Measurements from ENCODE around the gene CHN1. TPM values are rescaled to one million over a fixed set of nuclear protein-coding genes. Genes with fewer than 3 reads are reported as not detected.

Gene CHN1
- total RNA-seq, 1 donor from 2014 or later: 7.8 TPM

- Histone ChIP-seq H3K36me3 (no peaks in the 10 kb centered on the region), H3K27me3 (no peaks in the 10 kb centered on the region), H3K4me1 (peaks cover 0 to 6% of the 10 kb centered on the region in 2 donors), H3K9me3 (no peaks in the 10 kb centered on the region), H3K27ac (no peak overlapping the region), H3K4me3 (no peak overlapping the region)
- no peak for DNase-seq (ENCODE audit: low spot score in 2 of 2)
- intact Hi-C loops (cut with DNase I): no loop called here
- TF ChIP-seq, protein P1, sequence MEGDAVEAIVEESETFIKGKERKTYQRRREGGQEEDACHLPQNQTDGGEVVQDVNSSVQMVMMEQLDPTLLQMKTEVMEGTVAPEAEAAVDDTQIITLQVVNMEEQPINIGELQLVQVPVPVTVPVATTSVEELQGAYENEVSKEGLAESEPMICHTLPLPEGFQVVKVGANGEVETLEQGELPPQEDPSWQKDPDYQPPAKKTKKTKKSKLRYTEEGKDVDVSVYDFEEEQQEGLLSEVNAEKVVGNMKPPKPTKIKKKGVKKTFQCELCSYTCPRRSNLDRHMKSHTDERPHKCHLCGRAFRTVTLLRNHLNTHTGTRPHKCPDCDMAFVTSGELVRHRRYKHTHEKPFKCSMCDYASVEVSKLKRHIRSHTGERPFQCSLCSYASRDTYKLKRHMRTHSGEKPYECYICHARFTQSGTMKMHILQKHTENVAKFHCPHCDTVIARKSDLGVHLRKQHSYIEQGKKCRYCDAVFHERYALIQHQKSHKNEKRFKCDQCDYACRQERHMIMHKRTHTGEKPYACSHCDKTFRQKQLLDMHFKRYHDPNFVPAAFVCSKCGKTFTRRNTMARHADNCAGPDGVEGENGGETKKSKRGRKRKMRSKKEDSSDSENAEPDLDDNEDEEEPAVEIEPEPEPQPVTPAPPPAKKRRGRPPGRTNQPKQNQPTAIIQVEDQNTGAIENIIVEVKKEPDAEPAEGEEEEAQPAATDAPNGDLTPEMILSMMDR (IDR thresholded peaks at IDR 0.05): no peak
These were observed 37.4 kb downstream of the CHN1 start for GRCh38 chr2:174967691-174968260.

GRCh38 chr2:174967086-174967485 lies 38.1 kb downstream of the CHN1 start:
- no peaks in the 10 kb centered on the region for H3K36me3 ChIP-seq
- H3K27ac ChIP-seq: no peak overlapping the region
- DNase-seq (ENCODE audit: low spot score in 2 of 2): no peak
- H3K4me1 ChIP-seq: peaks cover 0 to 3% of the 10 kb centered on the region in 2 donors
- H3K27me3 ChIP-seq: no peaks in the 10 kb centered on the region
- H3K4me3 ChIP-seq: no peak overlapping the region
- intact Hi-C loops (cut with DNase I): no loop called here
- H3K9me3 ChIP-seq: no peaks in the 10 kb centered on the region
- TF ChIP-seq, protein P1 (IDR thresholded peaks at IDR 0.05): no peak

GRCh38 chr2:174965992-174966744 lies 39.0 kb downstream of the CHN1 start:
- H3K27ac ChIP-seq: no peak overlapping the region
- H3K36me3 ChIP-seq: no peaks in the 10 kb centered on the region
- H3K4me1 ChIP-seq: peaks cover 0 to 3% of the 10 kb centered on the region in 2 donors
- no peak overlapping the region for H3K4me3 ChIP-seq
- TF ChIP-seq, protein P1 (IDR thresholded peaks at IDR 0.05): no peak
- no peaks in the 10 kb centered on the region for H3K9me3 ChIP-seq
- DNase-seq (ENCODE audit: low spot score in 2 of 2): no peak
- intact Hi-C loops (cut with DNase I): no loop called here
- H3K27me3 ChIP-seq: no peaks in the 10 kb centered on the region

DNA sequence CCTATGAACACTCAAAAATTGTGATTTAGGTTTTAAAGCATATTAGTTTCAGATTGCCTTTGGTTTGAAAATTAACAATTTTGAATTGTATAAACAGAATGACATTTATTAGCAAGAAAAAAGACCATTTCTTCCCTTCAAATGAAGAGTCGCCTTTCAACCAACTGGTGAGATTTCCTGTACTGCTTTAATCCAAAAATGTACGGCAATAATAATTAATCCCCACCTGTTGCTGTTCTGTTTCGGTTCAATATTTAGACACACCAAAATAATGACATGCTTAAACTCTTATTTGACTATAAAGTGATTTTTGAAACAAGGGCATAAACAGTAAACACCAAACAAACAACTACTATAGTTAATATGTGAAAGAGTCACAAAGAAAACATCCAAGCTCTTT lies 39.6 kb downstream of the CHN1 start:
- intact Hi-C loops (cut with DNase I): no loop called here
- no peak for DNase-seq (ENCODE audit: low spot score in 2 of 2)
- no peaks in the 10 kb centered on the region for H3K9me3 ChIP-seq
- TF ChIP-seq, protein P1 (IDR thresholded peaks at IDR 0.05): no peak
- peaks cover 0 to 3% of the 10 kb centered on the region in 2 donors for H3K4me1 ChIP-seq
- H3K4me3 ChIP-seq: no peak overlapping the region
- H3K36me3 ChIP-seq: no peaks in the 10 kb centered on the region
- H3K27me3 ChIP-seq: no peaks in the 10 kb centered on the region
- no peak overlapping the region for H3K27ac ChIP-seq

GRCh38 chr2:174964404-174964803 lies 40.8 kb downstream of the CHN1 start:
- H3K36me3 ChIP-seq: no peaks in the 10 kb centered on the region
- no peak overlapping the region for H3K27ac ChIP-seq
- intact Hi-C loops (cut with DNase I): no loop called here
- no peaks in the 10 kb centered on the region for H3K27me3 ChIP-seq
- TF ChIP-seq, protein P1 (IDR thresholded peaks at IDR 0.05): no peak
- peaks cover 0 to 3% of the 10 kb centered on the region in 2 donors for H3K4me1 ChIP-seq
- H3K9me3 ChIP-seq: no peaks in the 10 kb centered on the region
- H3K4me3 ChIP-seq: no peak overlapping the region
- DNase-seq (ENCODE audit: low spot score in 2 of 2): no peak

Measured in ascending aorta (tissue), 2 donors.